ENCODE data around the gene LARGE2.

DNA sequence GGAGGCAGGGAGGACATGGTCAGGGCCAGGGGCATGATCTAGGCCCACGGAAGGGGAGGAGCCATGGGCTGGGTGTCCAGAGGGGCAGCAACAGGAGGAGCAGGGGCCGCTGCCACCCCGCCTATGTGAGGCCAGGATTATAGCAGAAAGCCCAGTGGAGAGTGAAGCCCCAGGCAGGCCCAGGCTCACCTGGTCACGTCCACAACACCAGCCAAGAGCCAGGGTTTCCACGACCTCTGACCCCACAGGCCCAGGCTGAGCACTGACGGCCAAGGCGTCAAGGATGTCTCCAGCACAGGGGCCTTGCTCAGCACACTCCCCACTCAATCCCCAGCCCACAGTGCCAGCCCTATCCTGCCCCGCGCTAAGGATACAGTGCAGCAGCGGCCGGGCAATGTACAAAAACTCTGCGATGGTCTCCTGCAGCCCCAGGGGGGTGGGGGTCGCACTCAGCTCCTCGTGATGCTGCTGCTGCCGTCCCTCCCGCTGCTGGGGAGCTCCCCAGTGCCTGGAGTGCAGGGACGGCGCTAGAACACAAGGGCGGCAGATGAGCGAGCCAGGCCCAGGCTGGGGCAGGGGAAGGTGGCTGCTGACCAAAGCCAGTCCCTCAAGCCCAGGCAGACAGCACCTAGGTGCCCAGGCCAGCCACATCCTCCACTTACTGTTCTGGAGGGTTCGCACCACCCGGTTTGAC is 8.4 kb upstream of the LARGE2 start:
- TF ChIP-seq, protein P1, sequence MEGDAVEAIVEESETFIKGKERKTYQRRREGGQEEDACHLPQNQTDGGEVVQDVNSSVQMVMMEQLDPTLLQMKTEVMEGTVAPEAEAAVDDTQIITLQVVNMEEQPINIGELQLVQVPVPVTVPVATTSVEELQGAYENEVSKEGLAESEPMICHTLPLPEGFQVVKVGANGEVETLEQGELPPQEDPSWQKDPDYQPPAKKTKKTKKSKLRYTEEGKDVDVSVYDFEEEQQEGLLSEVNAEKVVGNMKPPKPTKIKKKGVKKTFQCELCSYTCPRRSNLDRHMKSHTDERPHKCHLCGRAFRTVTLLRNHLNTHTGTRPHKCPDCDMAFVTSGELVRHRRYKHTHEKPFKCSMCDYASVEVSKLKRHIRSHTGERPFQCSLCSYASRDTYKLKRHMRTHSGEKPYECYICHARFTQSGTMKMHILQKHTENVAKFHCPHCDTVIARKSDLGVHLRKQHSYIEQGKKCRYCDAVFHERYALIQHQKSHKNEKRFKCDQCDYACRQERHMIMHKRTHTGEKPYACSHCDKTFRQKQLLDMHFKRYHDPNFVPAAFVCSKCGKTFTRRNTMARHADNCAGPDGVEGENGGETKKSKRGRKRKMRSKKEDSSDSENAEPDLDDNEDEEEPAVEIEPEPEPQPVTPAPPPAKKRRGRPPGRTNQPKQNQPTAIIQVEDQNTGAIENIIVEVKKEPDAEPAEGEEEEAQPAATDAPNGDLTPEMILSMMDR (IDR thresholded peaks at IDR 0.05; ENCODE audit: extremely low read depth in 1 of 2, insufficient read depth in 1 of 2, low read depth in 1 of 2, low read length in 2 of 2), result no peak
- TF ChIP-seq, protein P2, sequence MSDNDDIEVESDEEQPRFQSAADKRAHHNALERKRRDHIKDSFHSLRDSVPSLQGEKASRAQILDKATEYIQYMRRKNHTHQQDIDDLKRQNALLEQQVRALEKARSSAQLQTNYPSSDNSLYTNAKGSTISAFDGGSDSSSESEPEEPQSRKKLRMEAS (IDR thresholded peaks at IDR 0.05; ENCODE audit: insufficient read depth, insufficient read length), result no peak
- TF ChIP-seq POLR2A (IDR thresholded peaks at IDR 0.05; ENCODE audit: low read depth, low read length), result no peak

Measured in endothelial cell of umbilical vein (primary cell).